SHP77 treated with DMSO at 0.1 percent for 48 hours (cell line): ENCODE results near the gene FBP1.
"Not testable (repeated sequence)": the region's sequence is repeated elsewhere in the genome, so short reads cannot be mapped to it uniquely, and the experiment has no call there.

Source experiments
- DNase-seq: peaks from one replicate; lab custom pipeline; 2025; lab: John Stamatoyannopoulos, UW

The FBP1 gene

DNA sequence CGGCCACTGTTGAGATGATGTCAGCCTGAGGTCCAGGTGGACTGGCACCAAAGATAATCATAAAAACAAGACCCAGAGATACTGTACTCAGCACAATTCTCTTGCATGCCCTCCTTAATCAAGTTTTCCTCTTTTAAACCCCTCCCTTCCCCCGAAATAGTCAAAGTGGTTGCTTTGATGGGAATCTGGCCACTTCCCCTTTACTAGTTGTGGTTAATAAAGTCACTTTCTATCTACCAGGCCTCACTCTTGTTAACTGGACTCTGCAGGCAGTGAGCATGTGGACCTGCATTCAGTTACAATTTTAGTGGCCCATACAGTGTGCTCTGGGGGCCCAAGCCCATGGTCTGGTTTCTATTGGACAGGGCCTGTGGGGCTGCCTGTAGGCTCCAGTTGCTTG lies 63.2 kb downstream of the FBP1 start:
- no peak for DNase-seq

DNA sequence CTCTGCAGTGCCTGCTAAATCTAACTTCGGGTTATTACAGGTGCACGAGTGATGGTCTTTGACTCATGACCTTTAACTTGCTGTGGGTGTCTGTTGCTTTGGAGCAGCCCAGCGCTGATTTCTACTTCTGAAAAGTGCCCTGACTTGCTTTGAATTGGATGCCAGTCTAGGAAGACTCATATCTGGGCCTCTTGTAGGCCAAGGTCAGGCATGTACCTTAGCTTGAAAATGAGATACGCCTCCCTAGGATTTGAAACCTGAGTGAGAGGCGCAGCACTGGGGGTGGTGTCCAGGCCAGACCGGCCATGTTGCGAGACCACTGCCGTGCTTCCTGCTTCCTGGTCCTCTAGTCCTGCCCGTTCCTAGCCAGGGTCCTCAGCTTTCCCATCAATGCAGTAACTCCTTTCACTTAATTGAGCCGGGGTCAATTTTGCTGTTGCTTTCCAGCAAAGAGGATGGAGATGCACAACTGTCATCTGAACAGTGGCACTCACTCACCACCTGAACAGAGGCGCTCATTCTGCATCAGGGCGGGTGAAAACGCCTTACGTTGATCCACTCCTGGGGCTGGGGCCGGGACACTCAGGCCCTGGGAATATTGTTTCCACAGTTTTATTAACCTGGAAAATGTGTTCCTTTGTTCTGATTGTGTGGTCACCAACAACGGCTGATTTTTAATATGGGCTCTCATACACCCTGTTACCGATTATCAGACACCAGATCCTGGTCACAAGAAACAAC lies 70.2 kb downstream of the FBP1 start:
- no peak for DNase-seq

DNA sequence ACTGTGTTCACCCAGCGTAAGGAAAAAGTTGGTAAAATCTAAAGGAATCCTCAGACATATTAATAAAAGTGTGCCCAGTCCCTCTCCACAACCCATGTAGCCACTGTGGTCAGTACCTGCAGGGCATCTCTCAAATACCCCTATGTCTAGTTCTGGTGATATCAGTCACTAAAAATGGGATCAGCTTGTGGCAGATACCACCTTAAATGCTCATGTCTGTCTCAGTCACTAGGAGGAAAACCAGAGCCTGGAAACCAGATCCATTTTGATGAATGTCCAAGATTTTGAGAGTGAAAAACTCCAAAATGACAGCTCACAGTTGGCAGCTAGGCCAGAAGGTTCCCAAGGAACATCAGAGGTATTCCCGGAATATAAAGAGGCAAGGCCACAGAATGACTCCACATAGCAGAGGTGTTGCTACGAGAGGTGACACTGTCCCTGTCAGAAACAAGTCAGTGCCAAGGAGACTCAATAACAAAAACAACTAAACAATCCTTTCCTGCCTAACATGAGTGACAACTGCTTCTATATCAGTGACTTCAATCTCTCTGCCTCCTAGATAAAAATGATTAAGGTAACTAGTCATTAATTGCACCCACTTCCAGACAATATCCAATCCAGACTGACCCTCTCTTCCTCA lies 70.9 kb downstream of the FBP1 start:
- DNase-seq, result no peak

DNA sequence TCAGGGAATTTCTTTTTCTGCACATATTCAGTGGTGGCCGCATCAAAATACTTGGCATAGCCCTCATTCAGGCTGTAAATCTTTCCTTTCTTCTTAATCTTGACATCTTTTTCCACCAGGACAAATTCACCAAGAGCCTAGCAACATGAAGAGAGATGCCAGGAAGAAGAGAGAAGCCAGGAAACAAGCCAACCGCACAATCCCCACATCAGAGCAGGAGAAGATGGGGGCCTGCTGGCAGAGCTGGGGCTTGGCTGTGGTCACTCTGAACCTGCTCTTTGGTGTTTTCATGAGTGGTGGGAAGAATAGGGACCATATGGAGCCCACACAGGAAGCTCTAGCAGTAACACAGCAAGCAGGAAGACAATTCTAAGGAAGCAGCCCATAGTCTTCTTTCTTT lies 72.0 kb downstream of the FBP1 start:
- DNase-seq, result no peak

DNA sequence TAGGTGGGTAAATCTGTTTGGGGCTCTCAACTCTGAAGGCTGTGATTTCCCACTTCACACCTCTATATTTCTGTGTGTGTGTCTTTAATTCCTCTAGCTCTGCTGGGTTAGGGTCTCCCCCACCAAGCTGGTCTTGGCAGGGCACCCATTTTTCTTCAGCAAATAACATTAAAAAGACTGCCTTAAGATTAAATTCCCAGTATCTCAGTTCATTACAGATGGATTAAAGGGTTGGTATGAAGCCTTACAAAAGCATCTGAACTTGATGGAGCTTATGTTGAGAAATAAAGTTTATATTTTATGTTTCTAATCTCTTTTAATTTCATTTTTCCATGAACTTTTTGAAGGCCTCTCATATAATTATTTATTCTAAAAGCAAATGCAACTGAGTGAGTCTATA lies 72.8 kb downstream of the FBP1 start:
- DNase-seq, result no peak

DNA sequence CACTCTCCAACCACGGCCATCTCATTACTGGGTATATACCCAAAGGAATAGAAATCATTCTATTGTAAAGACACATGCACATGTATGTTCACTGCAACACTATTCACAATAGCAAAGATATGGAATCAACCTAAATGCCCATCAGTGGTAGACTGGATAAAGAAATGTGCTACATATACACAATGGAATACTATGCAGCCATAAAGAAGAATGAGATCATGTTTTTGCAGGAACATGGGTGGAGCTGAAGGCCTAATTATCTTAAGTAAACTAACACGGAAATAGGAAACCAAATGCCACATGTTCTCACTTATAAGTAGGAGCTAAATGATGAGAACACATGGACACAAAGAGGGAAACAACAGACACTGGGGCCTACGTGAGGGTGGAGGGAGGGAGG lies 75.0 kb downstream of the FBP1 start:
- DNase-seq, result not testable (repeated sequence)

DNA sequence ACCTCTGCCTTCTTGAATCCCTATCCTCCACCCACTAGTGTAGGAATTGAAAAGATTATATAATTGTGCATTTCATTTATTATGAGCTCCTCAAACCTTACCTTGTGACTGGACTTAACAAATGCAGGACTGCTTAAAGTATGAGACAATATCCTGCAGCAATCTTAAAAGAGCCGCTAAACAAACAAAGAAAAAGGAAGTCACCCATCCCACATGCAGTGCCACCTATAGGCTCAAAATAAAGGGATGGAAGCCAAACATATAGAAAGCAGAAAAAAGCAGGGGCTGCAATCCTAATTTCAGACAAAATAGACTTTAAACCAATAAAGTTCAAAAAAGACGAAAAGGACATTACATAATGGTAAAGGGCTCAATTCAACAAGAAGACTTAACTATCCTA lies 75.8 kb downstream of the FBP1 start:
- DNase-seq, result no peak

DNA sequence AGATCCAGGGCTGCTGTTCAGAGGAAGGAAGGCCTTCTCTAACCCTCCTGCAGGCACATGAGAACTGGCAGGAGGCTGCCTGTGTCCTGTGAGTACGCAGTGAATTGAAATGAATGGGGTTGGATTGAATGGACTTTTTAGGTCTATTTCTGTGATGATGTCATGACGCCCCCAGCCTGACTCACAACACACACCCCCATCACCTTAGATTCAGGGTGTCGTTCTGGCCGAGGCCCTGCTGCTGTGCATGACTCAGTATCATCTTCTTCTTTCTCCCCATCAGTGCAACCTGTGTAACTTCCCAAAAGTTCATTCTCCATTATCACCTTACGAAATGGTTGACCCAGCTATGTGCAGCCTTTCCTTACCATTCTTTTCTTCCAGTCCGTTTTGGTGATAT lies 79.1 kb downstream of the FBP1 start:
- no peak for DNase-seq

DNA sequence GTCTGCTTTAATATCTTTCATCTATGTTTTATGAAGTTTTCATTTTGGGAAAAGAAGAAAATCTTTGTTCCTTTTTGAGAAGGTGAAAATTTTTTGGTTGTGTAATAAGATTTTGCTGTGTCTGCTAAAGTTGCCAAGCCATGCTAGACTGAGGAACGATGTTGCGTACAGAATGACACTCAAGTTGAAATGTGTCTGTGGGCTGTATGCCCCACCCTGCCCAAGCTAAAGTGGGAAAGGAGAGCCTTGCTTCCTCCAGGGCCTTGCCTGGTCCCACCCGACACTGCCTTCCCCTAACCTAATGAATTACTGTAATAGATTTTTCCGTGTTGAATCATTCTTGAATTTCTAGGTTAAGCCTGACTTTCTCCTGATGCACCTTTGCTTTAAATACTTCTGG lies 81.9 kb downstream of the FBP1 start:
- DNase-seq, result no peak

DNA sequence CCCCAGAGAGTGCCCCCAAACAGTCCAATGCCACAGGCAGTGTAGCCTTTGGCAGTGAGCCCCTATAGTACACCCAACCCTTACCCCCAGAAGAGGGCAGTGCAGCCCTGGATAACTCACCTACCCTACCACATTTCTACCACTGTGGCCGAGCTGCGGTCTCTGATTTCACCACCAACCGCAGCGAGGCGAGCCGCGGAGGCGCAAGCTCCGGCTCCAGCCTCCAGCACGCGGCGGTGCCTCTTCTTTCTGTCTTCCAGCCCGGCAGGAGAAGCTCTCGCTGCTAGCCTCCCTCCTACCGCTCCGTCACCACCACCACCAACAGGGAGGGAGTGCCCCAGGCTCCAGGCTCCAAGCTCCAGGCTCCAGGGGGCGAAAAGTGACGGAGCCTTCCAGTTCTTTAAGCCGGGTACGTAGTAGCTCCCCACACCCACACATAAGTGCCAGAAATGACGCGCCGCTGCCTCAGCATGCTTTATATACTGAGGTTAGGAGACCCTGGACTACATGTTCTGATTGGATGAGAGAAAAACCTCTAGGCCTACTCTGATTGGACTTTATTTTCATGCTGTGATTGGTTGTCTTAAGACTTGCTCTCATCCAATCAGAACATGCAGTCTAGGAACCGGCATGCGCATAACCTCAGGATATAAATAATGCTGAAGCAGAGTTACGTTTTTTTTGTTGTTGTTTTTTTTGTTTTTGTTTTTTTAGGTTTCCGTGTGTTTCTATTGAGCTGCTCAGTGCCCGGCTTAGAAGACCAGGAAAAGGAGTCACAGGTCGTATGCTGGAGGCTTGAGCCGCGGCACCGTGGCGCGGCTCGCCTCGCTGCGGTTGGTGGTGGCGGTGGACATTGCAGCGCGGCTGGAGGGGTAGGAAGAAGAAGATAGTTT lies 84.6 kb downstream of the FBP1 start, which contains the start of gene PCAT7:
TSS of gene PCAT7 (plus strand) at position 645 of the 893 bp plus-strand sequence.
- peak; percentile 89 for DNase-seq

DNA sequence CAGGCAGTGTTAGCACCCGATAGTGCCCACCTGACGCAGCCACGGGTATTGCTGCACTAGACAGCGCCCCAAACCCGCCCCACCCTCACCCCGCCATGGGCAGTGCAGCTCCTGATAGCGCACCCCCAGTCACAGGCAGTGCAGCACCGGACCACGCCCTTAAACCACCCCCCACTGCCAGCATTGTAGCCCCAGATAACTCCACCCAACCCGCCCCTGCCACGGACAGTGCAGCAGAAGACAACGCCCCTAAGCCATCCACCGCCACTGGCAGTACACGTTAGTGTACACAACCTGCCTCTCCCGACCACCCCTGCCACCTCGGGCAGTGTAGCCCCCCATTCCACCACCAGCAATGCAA lies 85.3 kb downstream of the FBP1 start:
- no peak for DNase-seq
